ENCODE results near the gene PTPN6. TPM values are rescaled to one million over a fixed set of nuclear protein-coding genes. Genes with fewer than 3 reads are reported as not detected.

PTPN6 gene
- total RNA-seq, 2 experiments from 2014 or later = 79.0 to 83.5 TPM

DNA sequence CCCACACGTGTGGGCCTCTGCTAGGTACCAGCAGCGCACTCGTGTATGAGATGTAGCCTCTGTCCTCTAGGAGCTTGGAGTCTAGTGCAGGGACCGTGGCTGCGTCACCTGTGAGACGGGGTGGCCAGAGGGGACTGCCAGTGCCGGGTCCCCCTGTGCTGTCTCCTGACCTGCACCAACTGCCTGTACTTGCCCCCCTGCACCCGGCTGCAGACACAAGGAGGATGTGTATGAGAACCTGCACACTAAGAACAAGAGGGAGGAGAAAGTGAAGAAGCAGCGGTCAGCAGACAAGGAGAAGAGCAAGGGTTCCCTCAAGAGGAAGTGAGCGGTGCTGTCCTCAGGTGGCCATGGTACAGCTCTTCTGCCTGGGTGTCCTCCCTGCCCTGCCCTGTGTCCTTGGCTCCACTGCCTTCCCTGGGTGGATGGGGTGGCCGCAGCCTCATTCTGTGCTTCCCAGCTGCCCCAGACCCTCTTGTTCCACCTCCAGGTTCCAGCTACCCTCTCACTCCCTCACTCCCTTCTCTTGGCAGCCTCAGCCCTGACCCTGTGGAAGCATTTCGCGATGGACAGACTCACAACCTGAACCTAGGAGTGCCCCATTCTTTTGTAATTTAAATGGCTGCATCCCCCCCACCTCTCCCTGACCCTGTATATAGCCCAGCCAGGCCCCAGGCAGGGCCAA, 9.6 kb downstream of the PTPN6 start:
- H3K27ac ChIP-seq (ENCODE audit: low read depth in 1 of 2, low read length in 2 of 2) = peak overlapping the region; percentile 94 to 96
- intact Hi-C loops (cut with DNase I, micrococcal nuclease) = loop anchor here in 1 of 2 experiments (1.0 kb wide), 2 partner anchors 7 to 16 kb away; partner anchors contain the start of gene C12orf57
- CTCF ChIA-PET = interaction anchor here (0.6 to 13.3 kb wide), 9 partner anchors 13 to 125 kb away, joined by 3 to 324 read pairs (median 6); partner anchors contain the start of genes C12orf57, LPCAT3, LRRC23 and PTPN6
- H3K4me3 ChIP-seq (ENCODE audit: low read length) = no peak overlapping the region
- POLR2A ChIA-PET = interaction anchor here (1.0 to 16.4 kb wide), 11 partner anchors 8 to 358 kb away, joined by 4 to 963 read pairs (median 7); partner anchors contain the start of genes C12orf57, C1RL, ENO2 and LPCAT3
- ATAC-seq (ENCODE audit: poor library complexity) (no peak), DNase-seq (peak in 4 of 14 experiments; percentile 39 to 68 (median 60))
- H3K9me3 ChIP-seq (ENCODE audit: control insufficient read depth in 1 of 2, insufficient read depth in 1 of 2, low read length in 2 of 2) = no peaks in the 10 kb centered on the region
- H3K27me3 ChIP-seq (ENCODE audit: control insufficient read depth in 1 of 2, insufficient read depth in 2 of 2, low read length in 2 of 2) = no peaks in the 10 kb centered on the region
- H3K4me3 Mint-ChIP-seq = peak overlapping the region; percentile 90
- peaks cover 70% of the 10 kb centered on the region for H3K36me3 Mint-ChIP-seq (ENCODE audit: low read depth)
- no peaks in the 10 kb centered on the region for H3K9me3 Mint-ChIP-seq
- H3K27me3 Mint-ChIP-seq = no peaks in the 10 kb centered on the region
- peaks cover 77% of the 10 kb centered on the region for H3K4me1 Mint-ChIP-seq (ENCODE audit: low read depth)
- H3K36me3 ChIP-seq (ENCODE audit: insufficient read depth, low read length) = peaks cover 49% of the 10 kb centered on the region
- peaks cover 95% of the 10 kb centered on the region for H3K4me1 ChIP-seq (ENCODE audit: insufficient read depth, low read length)
- TF ChIP-seq, protein P1, sequence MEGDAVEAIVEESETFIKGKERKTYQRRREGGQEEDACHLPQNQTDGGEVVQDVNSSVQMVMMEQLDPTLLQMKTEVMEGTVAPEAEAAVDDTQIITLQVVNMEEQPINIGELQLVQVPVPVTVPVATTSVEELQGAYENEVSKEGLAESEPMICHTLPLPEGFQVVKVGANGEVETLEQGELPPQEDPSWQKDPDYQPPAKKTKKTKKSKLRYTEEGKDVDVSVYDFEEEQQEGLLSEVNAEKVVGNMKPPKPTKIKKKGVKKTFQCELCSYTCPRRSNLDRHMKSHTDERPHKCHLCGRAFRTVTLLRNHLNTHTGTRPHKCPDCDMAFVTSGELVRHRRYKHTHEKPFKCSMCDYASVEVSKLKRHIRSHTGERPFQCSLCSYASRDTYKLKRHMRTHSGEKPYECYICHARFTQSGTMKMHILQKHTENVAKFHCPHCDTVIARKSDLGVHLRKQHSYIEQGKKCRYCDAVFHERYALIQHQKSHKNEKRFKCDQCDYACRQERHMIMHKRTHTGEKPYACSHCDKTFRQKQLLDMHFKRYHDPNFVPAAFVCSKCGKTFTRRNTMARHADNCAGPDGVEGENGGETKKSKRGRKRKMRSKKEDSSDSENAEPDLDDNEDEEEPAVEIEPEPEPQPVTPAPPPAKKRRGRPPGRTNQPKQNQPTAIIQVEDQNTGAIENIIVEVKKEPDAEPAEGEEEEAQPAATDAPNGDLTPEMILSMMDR (IDR thresholded peaks at IDR 0.05) = peak; percentile 13
- peak overlapping the region; percentile 97 for H3K27ac Mint-ChIP-seq

DNA sequence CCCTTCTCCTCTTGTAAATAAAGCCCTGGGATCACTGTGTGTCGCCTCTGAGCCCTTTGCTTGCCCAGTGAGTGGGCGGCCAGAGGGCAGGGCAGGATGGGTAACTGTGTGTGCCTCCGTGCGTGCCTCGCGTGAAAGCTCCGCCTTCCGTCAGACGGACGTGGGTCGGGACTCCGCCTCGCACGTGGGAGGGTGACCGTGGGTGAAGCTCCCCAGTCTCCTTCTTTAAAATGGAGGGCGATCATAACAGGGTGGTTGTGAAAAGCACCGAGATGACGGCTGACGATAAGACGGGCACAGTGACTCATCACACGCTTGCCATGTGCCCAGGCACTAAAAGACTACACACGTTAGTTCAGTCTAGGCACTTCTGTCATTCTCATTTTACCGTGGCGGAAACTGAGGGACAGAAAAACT, 10.1 kb downstream of the PTPN6 start:
- peak overlapping the region; percentile 97 for H3K27ac Mint-ChIP-seq
- ChIA-PET CTCF (interaction anchor here (0.6 to 13.3 kb wide), 10 partner anchors 14 to 126 kb away, joined by 3 to 324 read pairs (median 6); partner anchors contain the start of genes C12orf57, ENO2, LPCAT3 and LRRC23), POLR2A (interaction anchor here (1.0 to 16.4 kb wide), 10 partner anchors 14 to 358 kb away, joined by 4 to 963 read pairs (median 7); partner anchors contain the start of genes C12orf57, C1RL, ENO2 and LPCAT3)
- H3K4me3 Mint-ChIP-seq = peak overlapping the region; percentile 90
- H3K27me3 Mint-ChIP-seq = no peaks in the 10 kb centered on the region
- TF ChIP-seq, protein P1 (IDR thresholded peaks at IDR 0.05) = no peak
- H3K4me1 ChIP-seq (ENCODE audit: insufficient read depth, low read length) = peaks cover 90% of the 10 kb centered on the region
- H3K36me3 ChIP-seq (ENCODE audit: insufficient read depth, low read length) = peaks cover 49% of the 10 kb centered on the region
- no peaks in the 10 kb centered on the region for H3K9me3 ChIP-seq (ENCODE audit: control insufficient read depth in 1 of 2, insufficient read depth in 1 of 2, low read length in 2 of 2)
- peak; percentile 77 for ATAC-seq (ENCODE audit: poor library complexity)
- DNase-seq = peak; percentile 74 to 98 (median 88)
- no peaks in the 10 kb centered on the region for H3K9me3 Mint-ChIP-seq
- peaks cover 70% of the 10 kb centered on the region for H3K36me3 Mint-ChIP-seq (ENCODE audit: low read depth)
- H3K4me1 Mint-ChIP-seq (ENCODE audit: low read depth) = peaks cover 74% of the 10 kb centered on the region
- intact Hi-C loops (cut with DNase I, micrococcal nuclease) = loop anchor here in 1 of 2 experiments (1.0 kb wide), 2 partner anchors 8 to 17 kb away; partner anchors contain the start of gene C12orf57
- peak overlapping the region; percentile 29 for H3K4me3 ChIP-seq (ENCODE audit: low read length)
- peak overlapping the region; percentile 94 to 96 for H3K27ac ChIP-seq (ENCODE audit: low read depth in 1 of 2, low read length in 2 of 2)
- no peaks in the 10 kb centered on the region for H3K27me3 ChIP-seq (ENCODE audit: control insufficient read depth in 1 of 2, insufficient read depth in 2 of 2, low read length in 2 of 2)

DNA sequence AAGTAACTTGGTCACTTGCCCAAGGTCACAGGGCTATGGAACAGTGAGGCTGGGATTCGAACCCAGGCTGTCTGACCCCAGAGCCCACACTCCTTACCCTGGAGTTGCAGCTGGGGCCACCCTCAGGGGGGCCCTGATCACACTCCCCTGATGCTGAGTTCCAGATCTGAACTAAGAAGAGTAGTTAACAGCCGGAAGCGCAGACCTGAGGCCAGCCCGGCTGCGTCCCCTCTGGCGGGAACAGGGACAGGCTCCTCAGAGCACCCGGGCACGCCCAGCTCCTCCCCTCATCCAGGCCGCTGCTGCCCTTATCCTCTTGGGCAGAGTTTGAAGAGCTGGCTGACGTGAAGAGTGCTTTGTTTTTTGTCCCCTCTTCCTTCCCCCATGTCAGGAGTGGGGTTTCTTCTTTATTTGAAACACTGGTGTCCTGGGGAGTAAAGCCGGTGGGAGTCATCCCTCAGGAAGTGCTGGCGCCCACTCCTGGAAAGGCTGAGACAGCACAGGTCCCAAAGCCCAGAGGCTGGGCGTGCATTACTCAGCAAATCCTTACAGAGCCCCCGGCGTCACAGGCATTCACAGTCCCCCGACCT, 10.6 kb downstream of the PTPN6 start:
- ATAC-seq (ENCODE audit: poor library complexity) (peak; percentile 12), DNase-seq (peak in 6 of 14 experiments; percentile 29 to 80 (median 64))
- TF ChIP-seq, protein P1 (IDR thresholded peaks at IDR 0.05) = no peak
- H3K9me3 Mint-ChIP-seq = no peaks in the 10 kb centered on the region
- Histone ChIP-seq H3K27ac (ENCODE audit: low read depth in 1 of 2, low read length in 2 of 2) (peak overlapping the region; percentile 94 to 96), H3K36me3 (ENCODE audit: insufficient read depth, low read length) (peaks cover 48% of the 10 kb centered on the region), H3K9me3 (ENCODE audit: control insufficient read depth in 1 of 2, insufficient read depth in 1 of 2, low read length in 2 of 2) (no peaks in the 10 kb centered on the region), H3K4me1 (ENCODE audit: insufficient read depth, low read length) (peaks cover 85% of the 10 kb centered on the region), H3K27me3 (ENCODE audit: control insufficient read depth in 1 of 2, insufficient read depth in 2 of 2, low read length in 2 of 2) (no peaks in the 10 kb centered on the region), H3K4me3 (ENCODE audit: low read length) (peak overlapping the region; percentile 29)
- ChIA-PET POLR2A (interaction anchor here (1.0 to 16.4 kb wide), 10 partner anchors 14 to 359 kb away, joined by 4 to 963 read pairs (median 7); partner anchors contain the start of genes C12orf57, C1RL, ENO2 and LPCAT3), CTCF (interaction anchor here (1.1 to 13.3 kb wide), 9 partner anchors 14 to 95 kb away, joined by 3 to 324 read pairs (median 6); partner anchors contain the start of genes C12orf57, ENO2, LPCAT3 and LRRC23)
- H3K4me1 Mint-ChIP-seq (ENCODE audit: low read depth) = peaks cover 72% of the 10 kb centered on the region
- no peaks in the 10 kb centered on the region for H3K27me3 Mint-ChIP-seq
- peaks cover 69% of the 10 kb centered on the region for H3K36me3 Mint-ChIP-seq (ENCODE audit: low read depth)
- peak overlapping the region; percentile 97 for H3K27ac Mint-ChIP-seq
- intact Hi-C loops (cut with DNase I, micrococcal nuclease) = loop anchor here in 1 of 2 experiments (1.0 kb wide), 2 partner anchors 8 to 17 kb away; partner anchors contain the start of gene C12orf57
- H3K4me3 Mint-ChIP-seq = peak overlapping the region; percentile 90

Measured in CD4-positive, alpha-beta T cell (primary cell).